Gastrocnemius medialis (tissue), 4 donors: ENCODE results near the gene CACNA1H. TPM values are rescaled to one million over a fixed set of nuclear protein-coding genes. Genes with fewer than 3 reads are reported as not detected.

Source experiments
- ATAC-seq, 2 donors: fragments of 150-250 bp; one replicate each; pipeline ENCODE4 v1.9.1; 2016
- DNase-seq, 2 donors: peaks; one replicate each; pipeline ENCODE4 v3.0.0-alpha.2; 2019
- H3K27ac ChIP-seq, 4 donors: fragments of 200-600 bp; sonication (generic); 1 replicate in 1 of 4; 2 replicates in 3 of 4; pipeline ENCODE4 v1.5.1; 2016 to 2018; ENCODE audit warnings: mild to moderate bottlenecking in 2 of 4, moderate library complexity in 1 of 4
- H3K27me3 ChIP-seq, 3 donors: fragments of 200-600 bp; sonication (generic) in 2 of 3; 1 replicate in 1 of 3; 2 replicates in 2 of 3; pipeline versions ENCODE4 v1.5.1 to v1.6.0; 2016 to 2019; ENCODE audit warnings: mild to moderate bottlenecking in 1 of 3, moderate library complexity in 1 of 3
- H3K36me3 ChIP-seq, 2 donors: fragments of 200-600 bp; sonication (generic) in 1 of 2; one replicate each; pipeline ENCODE4 v1.5.1; 2017 to 2018
- H3K4me1 ChIP-seq, 2 donors: fragments of 200-600 bp; sonication (generic) in 1 of 2; one replicate each; pipeline ENCODE4 v1.5.1; 2016 to 2017; ENCODE audit warnings: mild to moderate bottlenecking in 2 of 2
- H3K4me3 ChIP-seq, 4 donors: fragments of 200-600 bp; sonication (generic) in 3 of 4; 1 replicate in 1 of 4; 2 replicates in 3 of 4; pipeline ENCODE4 v1.5.1; 2016 to 2019; ENCODE audit warnings: mild to moderate bottlenecking in 2 of 4
- H3K9me3 ChIP-seq, 3 donors: fragments of 200-600 bp; sonication (generic) in 2 of 3; 1 replicate in 1 of 3; 2 replicates in 2 of 3; pipeline ENCODE4 v1.5.1; 2016 to 2019
- POLR2A ChIP-seq, 2 donors: fragments of 450-650 bp; IDR thresholded peaks; one replicate each; pipeline ENCODE4 v1.6.1; 2017; ENCODE audit warnings: antibody characterized with exemption in 2 of 2, mild to moderate bottlenecking in 2 of 2, moderate library complexity in 2 of 2
- in situ Hi-C, 4 donors: fragments of 200-750 bp; cut with MboI; loops; one replicate each; pipeline versions ENCODE4 v1.15.0 to v1.8.0; 2017; ENCODE audit warnings: low sequenced_read_pairs in 4 of 4
- intact Hi-C: fragments of 100-400 bp; cut with DNase I; formaldehyde crosslinking; loops from one replicate; pipeline ENCODE4 v1.15.1; 2023; ENCODE audit warnings: low total_unique reads
- total RNA-seq, 4 donors: library from RNA; depleted of rRNA; stranded (reverse); fragments of >200 nt; gene quantifications; one replicate each; pipeline versions ENCODE4 v1.1.0 to v1.2.3, GENCODE V29; 2016
- TF ChIP-seq, protein P1 (sequence below), 5 experiments: fragments of 450-650 bp in 3 of 5; fragments of 200-600 bp in 2 of 5; sonication (generic) in 2 of 5; IDR thresholded peaks in 4 of 5; conservative IDR thresholded peaks in 1 of 5; 1 replicate in 4 of 5; 2 replicates in 1 of 5; pipeline ENCODE4 v1.5.1; 2016 to 2019; ENCODE audit warnings: antibody characterized with exemption in 5 of 5, mild to moderate bottlenecking in 3 of 5, moderate library complexity in 3 of 5

Gene CACNA1H
- total RNA-seq, 4 donors from 2014 or later: 3.7 to 12.8 (median 4.5) TPM

DNA sequence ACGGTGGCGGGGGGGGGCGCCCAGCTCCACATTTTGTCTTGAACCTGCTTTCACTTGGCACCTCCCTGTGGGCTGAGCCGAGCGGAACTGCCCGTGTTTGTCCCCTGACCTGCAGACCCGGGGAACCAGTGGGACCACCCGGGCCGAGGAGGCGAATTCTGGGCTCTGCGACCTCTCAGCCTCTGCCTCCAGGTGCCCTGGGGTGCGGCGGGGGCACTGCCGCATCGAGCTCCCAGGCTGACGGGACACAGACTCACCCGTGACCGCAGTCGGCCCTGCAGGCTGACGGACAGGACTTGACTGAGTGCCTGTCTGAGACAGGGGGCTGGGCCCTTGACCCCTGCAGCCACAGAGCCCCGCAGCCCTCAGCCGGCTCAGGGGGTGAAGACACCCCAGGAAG lies 45.8 kb upstream of the CACNA1H start:
- Histone ChIP-seq H3K9me3 (no peaks in the 10 kb centered on the region), H3K4me3 (no peak overlapping the region), H3K4me1 (peaks cover 0 to 4% of the 10 kb centered on the region in 2 donors), H3K27me3 (peaks cover 32 to 58% (median 39%) of the 10 kb centered on the region in 3 donors), H3K36me3 (no peaks in the 10 kb centered on the region), H3K27ac (no peak overlapping the region)
- in situ Hi-C loops: no loop called here
- intact Hi-C loops: no loop called here
- DNase-seq: no peak
- TF ChIP-seq, protein P1, sequence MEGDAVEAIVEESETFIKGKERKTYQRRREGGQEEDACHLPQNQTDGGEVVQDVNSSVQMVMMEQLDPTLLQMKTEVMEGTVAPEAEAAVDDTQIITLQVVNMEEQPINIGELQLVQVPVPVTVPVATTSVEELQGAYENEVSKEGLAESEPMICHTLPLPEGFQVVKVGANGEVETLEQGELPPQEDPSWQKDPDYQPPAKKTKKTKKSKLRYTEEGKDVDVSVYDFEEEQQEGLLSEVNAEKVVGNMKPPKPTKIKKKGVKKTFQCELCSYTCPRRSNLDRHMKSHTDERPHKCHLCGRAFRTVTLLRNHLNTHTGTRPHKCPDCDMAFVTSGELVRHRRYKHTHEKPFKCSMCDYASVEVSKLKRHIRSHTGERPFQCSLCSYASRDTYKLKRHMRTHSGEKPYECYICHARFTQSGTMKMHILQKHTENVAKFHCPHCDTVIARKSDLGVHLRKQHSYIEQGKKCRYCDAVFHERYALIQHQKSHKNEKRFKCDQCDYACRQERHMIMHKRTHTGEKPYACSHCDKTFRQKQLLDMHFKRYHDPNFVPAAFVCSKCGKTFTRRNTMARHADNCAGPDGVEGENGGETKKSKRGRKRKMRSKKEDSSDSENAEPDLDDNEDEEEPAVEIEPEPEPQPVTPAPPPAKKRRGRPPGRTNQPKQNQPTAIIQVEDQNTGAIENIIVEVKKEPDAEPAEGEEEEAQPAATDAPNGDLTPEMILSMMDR (IDR thresholded peaks at IDR 0.05 in 4 of 5, conservative IDR thresholded peaks at IDR 0.05 in 1 of 5): no peak
- no peak for TF ChIP-seq POLR2A (IDR thresholded peaks at IDR 0.05)
- no peak for ATAC-seq

DNA sequence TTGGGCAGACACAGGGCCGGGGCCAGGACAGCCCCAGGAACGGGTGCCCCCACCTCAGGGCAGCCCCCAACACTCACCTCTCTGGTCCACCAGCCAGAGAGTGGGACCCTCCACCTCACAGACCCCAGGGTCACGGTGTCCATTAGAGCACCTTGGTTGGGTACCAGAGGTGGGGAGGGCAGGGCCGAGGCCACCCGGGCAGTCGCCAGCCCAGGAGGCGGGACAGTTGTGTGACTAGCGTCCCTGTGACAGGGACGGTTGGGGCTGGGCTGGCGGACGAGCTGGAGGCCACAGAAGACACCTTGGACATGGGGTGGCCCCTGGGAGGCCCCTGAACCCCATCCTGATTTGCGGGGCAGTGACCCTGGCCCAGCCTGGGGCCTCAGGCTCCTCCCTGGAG lies 45.2 kb upstream of the CACNA1H start:
- in situ Hi-C loops (no loop called here), intact Hi-C loops (no loop called here)
- Histone ChIP-seq H3K27me3 (peaks cover 35 to 60% (median 39%) of the 10 kb centered on the region in 3 donors), H3K4me3 (no peak overlapping the region), H3K27ac (no peak overlapping the region), H3K4me1 (peaks cover 0 to 4% of the 10 kb centered on the region in 2 donors), H3K36me3 (no peaks in the 10 kb centered on the region), H3K9me3 (no peaks in the 10 kb centered on the region)
- ATAC-seq (no peak), DNase-seq (no peak)
- TF ChIP-seq, protein P1 (IDR thresholded peaks at IDR 0.05 in 4 of 5, conservative IDR thresholded peaks at IDR 0.05 in 1 of 5): no peak
- TF ChIP-seq POLR2A (IDR thresholded peaks at IDR 0.05): no peak

DNA sequence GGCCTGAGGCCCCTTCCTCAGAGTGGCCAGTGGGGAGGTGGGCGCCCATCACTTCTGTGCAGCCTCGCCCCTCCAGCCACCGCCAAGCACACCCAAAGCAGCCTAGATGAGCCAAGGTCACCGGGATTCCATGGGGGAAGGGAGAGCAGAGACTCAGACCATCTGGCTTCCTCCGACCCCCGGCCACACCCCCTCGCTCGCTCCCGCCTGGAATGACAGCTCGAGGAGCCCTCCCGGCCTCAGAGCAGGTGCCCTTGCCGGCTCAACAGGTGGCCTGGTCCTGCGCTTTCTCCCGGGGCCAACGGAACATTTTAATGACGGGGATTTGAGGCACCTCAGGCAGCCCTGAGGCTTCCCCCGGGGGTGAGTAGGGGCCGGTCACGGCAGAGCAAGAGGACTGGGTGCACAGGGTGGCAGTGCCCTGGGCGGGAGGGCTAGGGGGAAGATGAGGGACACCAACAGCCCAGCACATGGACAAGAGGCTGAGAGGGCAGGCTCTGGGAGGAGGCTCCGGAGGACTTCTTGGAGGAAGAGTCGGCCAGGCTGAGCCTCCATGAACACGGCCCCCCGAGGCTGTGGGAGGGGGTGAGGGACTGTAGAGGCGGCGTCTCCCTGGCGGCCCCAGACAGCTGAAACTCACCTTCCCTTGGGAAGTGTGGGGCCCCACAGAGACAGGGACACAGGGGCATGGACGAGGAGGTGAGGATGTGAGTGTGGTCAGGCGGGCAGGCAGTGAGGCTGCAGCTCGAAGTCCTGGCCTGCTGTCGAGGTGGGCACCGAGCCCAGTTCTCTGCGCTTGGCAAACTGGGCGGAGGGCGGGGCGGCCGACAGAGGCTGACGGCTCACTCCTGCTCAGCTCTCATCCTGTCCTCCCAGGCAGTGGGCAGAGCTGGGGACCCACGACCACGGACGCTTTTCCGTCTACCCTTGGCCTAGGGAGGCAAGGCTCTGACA lies 44.3 kb upstream of the CACNA1H start:
- no peak overlapping the region for H3K4me3 ChIP-seq
- in situ Hi-C loops: no loop called here
- DNase-seq (no peak), ATAC-seq (no peak)
- no peaks in the 10 kb centered on the region for H3K4me1 ChIP-seq
- intact Hi-C loops: no loop called here
- TF ChIP-seq, protein P1 (IDR thresholded peaks at IDR 0.05 in 4 of 5, conservative IDR thresholded peaks at IDR 0.05 in 1 of 5): no peak
- TF ChIP-seq POLR2A (IDR thresholded peaks at IDR 0.05): no peak
- H3K36me3 ChIP-seq: no peaks in the 10 kb centered on the region
- peaks cover 32 to 54% (median 35%) of the 10 kb centered on the region in 3 donors for H3K27me3 ChIP-seq
- H3K27ac ChIP-seq: no peak overlapping the region
- no peaks in the 10 kb centered on the region for H3K9me3 ChIP-seq

DNA sequence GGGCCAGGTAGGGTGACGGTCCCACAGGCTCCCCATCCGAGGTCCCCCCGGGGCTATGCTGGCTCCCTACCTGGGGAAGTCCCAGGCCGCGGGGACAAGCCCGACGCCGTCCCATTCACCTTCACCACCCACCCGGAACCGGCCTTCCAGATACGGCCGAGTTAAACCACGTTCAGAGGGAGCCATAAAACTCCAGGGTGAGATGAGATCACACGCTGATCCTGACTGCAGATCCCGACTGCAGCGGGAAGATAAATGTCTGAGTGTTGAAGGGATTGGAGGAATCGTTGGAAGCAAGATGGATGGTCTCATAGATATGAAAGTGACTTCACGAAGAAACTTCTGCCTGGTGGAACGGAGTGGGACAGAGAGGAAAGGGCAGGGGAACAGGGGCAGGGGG lies 43.3 kb upstream of the CACNA1H start:
- ATAC-seq: no peak
- in situ Hi-C loops: no loop called here
- no peak for TF ChIP-seq POLR2A (IDR thresholded peaks at IDR 0.05)
- TF ChIP-seq, protein P1 (IDR thresholded peaks at IDR 0.05 in 4 of 5, conservative IDR thresholded peaks at IDR 0.05 in 1 of 5): no peak

More for the DNA sequence above, 43.3 kb upstream of the CACNA1H start:
- Histone ChIP-seq H3K27me3 (peaks cover 33 to 60% (median 35%) of the 10 kb centered on the region in 3 donors), H3K9me3 (no peaks in the 10 kb centered on the region), H3K36me3 (no peaks in the 10 kb centered on the region), H3K4me3 (no peak overlapping the region), H3K4me1 (no peaks in the 10 kb centered on the region), H3K27ac (no peak overlapping the region)
- intact Hi-C loops: no loop called here
- DNase-seq: no peak
